Testis (tissue), 3 donors: ENCODE measurements around the gene TGM3. TPM values are rescaled to one million over a fixed set of nuclear protein-coding genes. Genes with fewer than 3 reads are reported as not detected.

ENCODE experiments used
- DNase-seq: peaks from one replicate; pipeline ENCODE4 v3.0.0-alpha.2; 2019
- H3K27ac ChIP-seq, 2 donors: fragments of 200-600 bp; sonication (generic); one replicate each; pipeline ENCODE4 v1.5.1; 2019
- H3K27me3 ChIP-seq: fragments of 200-600 bp; sonication (generic); one replicate; pipeline ENCODE4 v1.5.1; 2019
- H3K36me3 ChIP-seq: fragments of 200-600 bp; sonication (generic); one replicate; pipeline ENCODE4 v1.5.1; 2017; ENCODE audit warnings: low read depth; ENCODE audit errors: missing control alignments
- H3K4me1 ChIP-seq: fragments of 200-600 bp; sonication (generic); one replicate; pipeline ENCODE4 v1.5.1; 2019
- H3K4me3 ChIP-seq, 2 donors: fragments of 200-600 bp; sonication (generic); one replicate each; pipeline ENCODE4 v1.5.1; 2017 to 2019
- H3K9me3 ChIP-seq: fragments of 200-600 bp; sonication (generic); one replicate; pipeline ENCODE4 v1.5.1; 2017
- CTCF ChIP-seq, 3 experiments: fragments of 450-650 bp in 2 of 3; fragments of 200-600 bp in 1 of 3; sonication (generic) in 1 of 3; IDR thresholded peaks; one replicate each; pipeline ENCODE4 v1.5.1; 2016 to 2019; ENCODE audit warnings: antibody characterized with exemption in 3 of 3, mild to moderate bottlenecking in 2 of 3, moderate library complexity in 1 of 3
- POLR2A ChIP-seq: fragments of 450-650 bp; IDR thresholded peaks from one replicate; pipeline ENCODE4 v1.6.1; 2017; ENCODE audit warnings: antibody characterized with exemption, mild to moderate bottlenecking, moderate library complexity
- WGBS, 2 donors: methylation state at CpG; one replicate each; pipeline ENCODE4 v1.1.5; 2018; 5-methylcytosine and 5-hydroxymethylcytosine counted together
- intact Hi-C: fragments of 100-400 bp; cut with DNase I; formaldehyde crosslinking; loops from one replicate; pipeline ENCODE4 v1.15.1; 2023; ENCODE audit warnings: low total_unique reads
- polyA plus RNA-seq: library from polyadenylated mRNA; stranded (reverse); fragments of 350-450 nt; fragmentation: Illumina TruSeq; extraction: RNeasy Lipid Tissue Mini Kit (QIAGEN cat#74804); gene quantifications from one replicate; pipeline ENCODE4 v1.2.3, GENCODE V29; 2014; ENCODE audit warnings: low read depth, low replicate concordance; ENCODE audit not compliant: insufficient read depth
- total RNA-seq, 2 donors: library from RNA; depleted of rRNA; stranded (reverse); fragments of >200 nt; gene quantifications; one replicate each; pipeline ENCODE4 v1.2.3, GENCODE V29; 2016

TGM3 gene
- total and polyA plus RNA-seq, 3 donors from 2014 or later, result 2.6 to 4.9 (median 3.1) TPM

GRCh38 chr20:2358006-2358405 is 62.2 kb downstream of the TGM3 start:
- 93% methylated on average over 3 of the region's 3 CpGs for WGBS, 2 donors
- H3K27me3 ChIP-seq, result no peaks in the 10 kb centered on the region
- TF ChIP-seq POLR2A (no peak), CTCF (IDR thresholded peaks at IDR 0.05) (no peak)
- no peaks in the 10 kb centered on the region for H3K36me3 ChIP-seq
- H3K27ac ChIP-seq, result no peak overlapping the region
- no peaks in the 10 kb centered on the region for H3K4me1 ChIP-seq
- intact Hi-C loops, result no loop called here
- no peaks in the 10 kb centered on the region for H3K9me3 ChIP-seq
- DNase-seq, result no peak
- H3K4me3 ChIP-seq, result no peak overlapping the region

DNA sequence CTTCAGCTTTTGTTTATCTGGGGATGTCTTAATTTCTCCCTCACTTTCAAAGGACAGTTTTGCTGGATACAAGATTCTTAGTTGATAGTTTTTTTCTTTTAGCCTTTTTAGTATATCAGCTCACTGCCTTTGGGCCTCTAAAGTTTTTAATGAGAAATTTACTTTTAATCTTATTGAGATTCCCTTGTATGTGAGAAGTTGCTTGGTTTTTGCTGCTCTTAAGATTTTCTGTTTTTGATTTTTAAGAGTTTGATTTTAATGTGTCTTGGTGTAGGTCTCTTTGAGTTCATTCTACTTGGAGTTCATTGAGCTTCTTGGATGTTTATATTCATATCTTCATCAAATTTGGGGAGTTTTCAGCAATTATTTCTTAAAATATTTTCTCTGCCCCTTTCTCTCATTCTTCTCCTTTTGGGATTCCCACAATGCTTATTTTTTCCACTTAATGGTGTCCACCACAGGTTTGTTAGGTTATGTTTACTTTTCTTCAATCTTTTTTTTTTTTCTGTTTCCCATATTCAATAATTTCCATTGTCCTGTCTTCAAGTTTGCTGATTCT is 65.3 kb downstream of the TGM3 start:
- Histone ChIP-seq H3K36me3 (no peaks in the 10 kb centered on the region), H3K9me3 (no peaks in the 10 kb centered on the region), H3K4me3 (no peak overlapping the region), H3K4me1 (no peaks in the 10 kb centered on the region), H3K27me3 (no peaks in the 10 kb centered on the region), H3K27ac (no peak overlapping the region)
- DNase-seq, result no peak
- TF ChIP-seq CTCF (IDR thresholded peaks at IDR 0.05) (no peak), POLR2A (no peak)
- intact Hi-C loops, result no loop called here

DNA sequence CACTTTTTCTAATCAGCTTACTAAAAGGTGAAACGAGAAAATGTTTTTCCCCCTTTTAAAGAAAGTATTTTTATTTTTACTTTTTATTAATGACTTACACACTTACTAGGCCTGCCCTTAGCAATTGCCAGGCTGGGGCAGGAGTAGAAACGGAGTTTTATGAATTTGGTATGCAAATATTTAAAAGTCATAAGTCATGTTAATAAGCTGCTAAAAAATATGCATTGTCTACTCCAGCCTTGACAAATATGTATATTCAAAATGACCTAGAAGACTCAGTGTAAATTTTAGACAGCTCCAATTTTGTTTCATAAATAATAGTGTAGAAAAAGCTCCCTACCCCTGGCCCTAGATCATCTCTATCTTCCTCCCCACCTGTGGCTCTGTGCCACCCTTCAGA is 67.4 kb downstream of the TGM3 start:
- no peaks in the 10 kb centered on the region for H3K4me1 ChIP-seq
- H3K27ac ChIP-seq, result no peak overlapping the region
- TF ChIP-seq CTCF (IDR thresholded peaks at IDR 0.05), result no peak
- TF ChIP-seq POLR2A, result no peak
- H3K9me3 ChIP-seq, result no peaks in the 10 kb centered on the region
- no peaks in the 10 kb centered on the region for H3K36me3 ChIP-seq
- H3K4me3 ChIP-seq, result no peak overlapping the region
- no peaks in the 10 kb centered on the region for H3K27me3 ChIP-seq
- 76 to 77% methylated on average over 2 of the region's 2 CpGs for WGBS, 2 donors
- intact Hi-C loops, result no loop called here
- no peak for DNase-seq

DNA sequence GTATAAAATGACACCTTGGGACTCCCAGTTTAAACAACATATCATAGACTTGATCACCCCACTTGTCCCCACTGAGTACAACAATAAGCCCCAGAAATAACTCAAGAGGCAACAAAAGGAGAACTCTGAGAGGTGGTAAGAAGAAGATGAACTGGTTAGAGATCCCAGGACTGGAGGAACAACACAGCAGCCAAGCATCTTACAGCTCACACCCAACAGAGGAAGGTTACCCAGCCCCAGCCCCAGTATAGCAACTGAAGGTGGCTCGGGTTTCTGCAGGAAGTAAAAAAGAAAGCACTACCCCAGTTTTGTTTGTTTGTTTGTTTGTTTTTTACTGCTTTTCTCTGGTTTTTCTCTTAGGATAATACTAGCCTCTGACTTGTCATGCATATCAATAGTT is 67.8 kb downstream of the TGM3 start:
- no peak for DNase-seq
- no peak overlapping the region for H3K4me3 ChIP-seq
- 53 to 70% methylated on average over 1 of the region's 1 CpG for WGBS, 2 donors
- no peaks in the 10 kb centered on the region for H3K36me3 ChIP-seq
- no peaks in the 10 kb centered on the region for H3K27me3 ChIP-seq
- H3K4me1 ChIP-seq, result no peaks in the 10 kb centered on the region
- no peak overlapping the region for H3K27ac ChIP-seq
- intact Hi-C loops, result no loop called here
- H3K9me3 ChIP-seq, result no peaks in the 10 kb centered on the region
- no peak for TF ChIP-seq POLR2A
- TF ChIP-seq CTCF (IDR thresholded peaks at IDR 0.05), result no peak

GRCh38 chr20:2364044-2364443 is 68.2 kb downstream of the TGM3 start:
- H3K27ac ChIP-seq, result no peak overlapping the region
- no peak overlapping the region for H3K4me3 ChIP-seq
- no peaks in the 10 kb centered on the region for H3K4me1 ChIP-seq
- no peaks in the 10 kb centered on the region for H3K36me3 ChIP-seq
- 80 to 81% methylated on average over 4 of the region's 4 CpGs for WGBS, 2 donors
- H3K27me3 ChIP-seq, result no peaks in the 10 kb centered on the region
- no peaks in the 10 kb centered on the region for H3K9me3 ChIP-seq
- TF ChIP-seq POLR2A (no peak), CTCF (IDR thresholded peaks at IDR 0.05) (no peak)
- intact Hi-C loops, result no loop called here
- no peak for DNase-seq
